GM18873 (cell line): ENCODE results near the gene RILPL1.
"Not testable (repeated sequence)": the region's sequence is repeated elsewhere in the genome, so short reads cannot be mapped to it uniquely, and the experiment has no call there.

ENCODE experiments used
- ATAC-seq: cut with Tn5 transposase; IDR thresholded peaks from one replicate; pipeline ENCODE4 v1.9.1; 2021; ENCODE audit warnings: mild to moderate bottlenecking, moderate library complexity, moderate number of reproducible peaks; ENCODE audit not compliant: unreplicated experiment, low FRiP score

RILPL1 gene, protein sequence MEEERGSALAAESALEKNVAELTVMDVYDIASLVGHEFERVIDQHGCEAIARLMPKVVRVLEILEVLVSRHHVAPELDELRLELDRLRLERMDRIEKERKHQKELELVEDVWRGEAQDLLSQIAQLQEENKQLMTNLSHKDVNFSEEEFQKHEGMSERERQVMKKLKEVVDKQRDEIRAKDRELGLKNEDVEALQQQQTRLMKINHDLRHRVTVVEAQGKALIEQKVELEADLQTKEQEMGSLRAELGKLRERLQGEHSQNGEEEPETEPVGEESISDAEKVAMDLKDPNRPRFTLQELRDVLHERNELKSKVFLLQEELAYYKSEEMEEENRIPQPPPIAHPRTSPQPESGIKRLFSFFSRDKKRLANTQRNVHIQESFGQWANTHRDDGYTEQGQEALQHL

DNA sequence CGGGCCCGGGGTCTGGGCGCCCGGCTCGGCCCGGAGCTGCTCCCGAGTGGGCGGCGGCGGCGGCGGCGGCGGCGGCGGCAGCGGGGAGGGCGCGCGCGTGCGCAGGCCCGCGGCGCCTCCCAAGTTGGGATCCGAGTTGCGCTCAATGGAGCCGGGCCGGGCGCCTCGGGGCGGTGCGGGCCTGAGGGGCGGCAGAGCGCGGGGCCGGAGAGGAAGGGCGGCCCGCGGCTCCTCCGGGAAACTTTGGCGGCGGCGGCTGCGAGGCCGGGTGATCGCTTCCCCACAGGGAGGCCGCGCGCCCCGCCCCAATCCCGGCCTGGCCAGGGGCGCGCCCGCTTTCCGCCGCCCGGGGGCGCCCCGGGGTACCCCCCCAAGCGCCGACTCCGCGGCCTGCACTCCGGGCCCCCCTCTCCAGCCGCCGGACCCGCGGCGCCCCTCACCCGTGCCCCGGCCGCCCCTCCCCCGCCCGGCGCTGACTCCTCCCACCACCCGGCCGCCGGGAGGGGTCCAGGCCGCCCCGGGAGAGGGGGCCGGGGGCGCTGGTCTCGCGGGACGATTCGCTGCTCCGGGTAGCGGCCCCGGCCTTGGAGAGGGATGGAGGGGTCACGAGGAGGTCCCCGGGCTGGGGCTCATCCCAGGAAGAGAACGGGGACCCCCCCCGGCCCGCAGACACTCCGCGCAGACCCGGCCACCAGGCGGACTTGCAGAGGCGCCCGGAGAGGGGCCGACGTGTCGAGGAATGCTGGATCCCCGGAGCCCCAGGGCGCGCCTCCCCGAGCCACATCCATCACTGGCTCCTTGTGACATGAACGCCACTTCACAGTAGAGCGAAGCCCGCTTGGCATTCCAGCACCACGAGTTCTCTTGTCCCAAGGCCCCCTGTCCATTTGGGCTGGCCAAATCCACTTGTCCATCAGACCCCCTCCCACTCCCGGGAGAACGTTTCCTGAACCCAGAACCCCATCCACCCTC lies at the start of gene RILPL1:
Gene RILPL1, minus strand, starts transcription at position 48 of the 972 bp plus-strand sequence. CDS start 237 bp downstream, outside the sequence.
- ATAC-seq, result no peak

DNA sequence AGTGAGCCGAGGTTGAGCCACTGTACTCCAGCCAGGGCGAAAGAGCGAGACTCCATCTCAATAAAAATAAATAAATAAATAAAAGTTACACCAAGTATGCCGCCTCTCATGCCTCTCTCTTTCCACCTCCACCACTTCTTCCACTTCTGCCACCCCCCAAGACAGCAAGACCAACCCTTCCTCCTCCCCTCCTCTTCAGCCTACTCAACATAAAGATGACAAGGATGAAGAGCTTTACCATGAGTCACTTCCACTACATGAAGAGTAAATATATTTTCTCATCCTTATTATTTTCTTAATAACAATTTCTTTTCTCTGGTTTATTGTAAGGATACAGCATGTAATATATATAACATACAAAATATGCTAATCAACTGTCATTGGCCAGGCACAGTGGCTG lies 47.3 kb upstream of the RILPL1 start:
- ATAC-seq, result no peak

DNA sequence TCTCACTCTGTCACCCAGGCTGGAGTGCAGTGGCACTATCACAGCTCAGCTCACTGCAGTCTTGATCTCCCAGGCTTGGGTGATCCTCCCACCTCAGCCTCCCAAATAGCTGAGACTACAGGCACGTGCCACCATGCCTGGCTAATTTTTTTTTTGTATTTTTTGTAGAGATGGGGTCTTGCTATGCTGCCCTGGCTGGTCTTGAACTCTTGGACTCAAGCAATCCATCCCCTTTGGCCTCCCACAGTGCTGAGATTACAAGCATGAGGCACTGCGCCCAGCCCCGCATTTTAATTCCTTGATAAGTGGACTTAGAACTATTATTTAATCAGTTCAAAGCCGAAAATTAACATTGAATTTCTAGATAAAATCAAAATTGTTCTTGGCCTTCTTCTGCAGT lies 45.3 kb upstream of the RILPL1 start:
- not testable (repeated sequence) for ATAC-seq

DNA sequence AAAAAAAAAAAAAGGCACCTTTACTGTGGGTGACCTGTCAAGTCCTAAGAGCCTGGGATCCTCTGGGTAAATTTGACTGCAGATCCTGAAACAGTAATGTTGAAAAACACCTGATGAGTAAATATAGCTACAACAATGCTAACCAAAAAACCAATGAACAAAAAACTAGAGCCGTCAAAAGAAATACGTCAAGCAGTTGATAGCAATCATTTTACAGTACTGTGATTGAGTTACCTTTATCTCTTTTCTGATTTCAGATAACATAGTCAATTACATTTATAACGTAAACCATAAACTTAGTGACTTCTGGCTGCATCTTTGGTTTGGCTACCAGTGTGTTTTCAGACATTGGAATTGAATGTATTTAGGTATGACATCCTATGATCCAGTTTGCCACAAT lies 44.7 kb upstream of the RILPL1 start:
- no peak for ATAC-seq

DNA sequence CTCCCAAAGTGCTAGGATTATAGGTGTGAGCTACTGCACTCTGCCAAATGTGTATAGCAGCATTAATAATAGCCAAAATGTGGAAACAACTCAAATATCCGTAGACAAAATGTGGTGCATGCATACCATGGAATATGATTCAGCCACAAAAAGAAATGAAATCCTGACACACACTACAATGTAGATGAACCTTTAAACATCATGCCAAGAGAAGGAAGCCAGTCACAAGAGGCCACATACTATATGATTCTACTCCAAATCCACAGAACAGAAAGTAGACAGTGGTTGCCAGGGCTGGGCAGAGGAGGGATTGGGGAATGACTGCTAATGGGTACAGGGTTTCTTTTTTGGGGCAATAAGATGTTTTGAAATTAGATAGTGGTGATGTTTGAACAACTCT lies 43.1 kb upstream of the RILPL1 start:
- no peak for ATAC-seq

DNA sequence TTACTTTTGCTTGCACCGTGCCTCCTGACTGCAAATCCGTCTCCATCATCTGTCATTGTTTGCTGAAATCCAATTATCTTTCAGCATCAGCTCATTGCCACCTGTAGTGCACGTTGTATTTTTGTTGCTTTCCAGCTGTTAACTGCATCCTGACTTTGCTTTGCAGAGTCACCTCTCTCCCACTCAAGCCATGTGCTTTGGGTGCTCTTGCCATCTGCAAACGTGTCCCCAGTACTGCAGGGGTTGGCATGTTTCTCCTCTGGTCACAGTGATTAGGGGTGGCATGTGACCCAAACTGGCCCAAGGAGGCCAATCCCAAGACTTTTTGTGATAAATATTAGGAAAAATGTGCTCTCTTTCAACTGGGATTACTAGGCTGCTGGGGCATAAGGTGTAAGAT lies 40.4 kb upstream of the RILPL1 start:
- ATAC-seq, result no peak

DNA sequence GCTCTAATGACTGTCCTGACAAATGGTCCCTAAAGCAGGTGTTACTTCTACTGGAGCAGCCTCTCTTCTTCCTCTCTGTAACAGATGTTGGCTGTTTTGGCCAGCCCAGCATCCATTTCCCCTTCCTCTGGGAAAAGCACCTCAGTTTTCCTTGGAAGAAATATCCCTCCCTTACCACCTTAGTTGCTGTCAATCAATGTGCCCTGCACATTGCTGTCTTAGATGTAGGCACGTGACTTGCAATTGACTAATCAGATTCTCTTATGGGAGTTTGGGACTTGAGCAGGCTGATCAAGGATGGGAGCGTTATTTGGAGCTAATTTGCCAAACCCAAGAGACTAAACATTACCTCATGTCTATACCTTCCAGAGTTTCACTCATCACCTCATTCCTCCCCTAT lies 38.9 kb upstream of the RILPL1 start:
- ATAC-seq, result no peak

DNA sequence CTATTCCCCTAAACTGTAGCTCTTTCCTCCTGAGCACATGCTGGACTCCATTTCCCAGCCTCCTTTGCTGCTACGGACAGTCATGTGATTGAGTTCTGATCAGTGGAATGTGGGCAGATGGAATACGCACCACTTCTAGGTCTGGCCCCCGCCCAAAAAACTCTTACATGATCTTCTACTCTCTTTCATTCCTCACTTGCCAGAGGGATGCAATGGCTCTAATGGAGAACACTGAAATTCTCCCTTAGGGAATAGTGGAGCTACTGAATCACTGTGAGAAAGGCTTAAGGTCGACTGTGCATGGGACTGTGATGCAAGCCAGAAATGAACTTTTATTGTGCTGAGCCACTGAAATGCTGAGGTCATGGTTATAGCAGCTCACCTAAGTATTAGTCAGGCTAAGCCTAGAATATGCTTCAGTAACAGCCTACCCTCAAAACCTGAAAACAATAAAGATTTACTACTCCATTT lies 37.9 kb upstream of the RILPL1 start:
- no peak for ATAC-seq

DNA sequence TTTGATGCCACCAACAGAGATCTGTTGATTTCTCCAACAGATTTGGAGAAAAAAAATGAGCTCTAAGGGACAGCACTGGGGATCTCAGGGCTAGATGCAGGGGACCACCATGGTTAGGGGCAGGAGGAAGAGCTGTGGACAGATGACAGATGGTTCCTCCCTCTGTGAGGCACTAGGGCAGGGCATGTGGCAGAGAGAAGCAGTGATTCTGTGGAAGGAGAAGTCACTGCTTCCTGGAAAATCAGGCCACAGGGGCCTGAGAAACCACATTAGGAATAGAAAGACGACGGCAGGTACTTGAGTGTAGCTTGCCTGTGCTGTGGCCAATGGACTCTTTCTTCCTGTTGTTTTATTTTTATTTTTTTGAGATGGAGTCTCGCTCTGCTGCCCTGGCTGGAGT lies 25.9 kb upstream of the RILPL1 start:
- ATAC-seq, result no peak

DNA sequence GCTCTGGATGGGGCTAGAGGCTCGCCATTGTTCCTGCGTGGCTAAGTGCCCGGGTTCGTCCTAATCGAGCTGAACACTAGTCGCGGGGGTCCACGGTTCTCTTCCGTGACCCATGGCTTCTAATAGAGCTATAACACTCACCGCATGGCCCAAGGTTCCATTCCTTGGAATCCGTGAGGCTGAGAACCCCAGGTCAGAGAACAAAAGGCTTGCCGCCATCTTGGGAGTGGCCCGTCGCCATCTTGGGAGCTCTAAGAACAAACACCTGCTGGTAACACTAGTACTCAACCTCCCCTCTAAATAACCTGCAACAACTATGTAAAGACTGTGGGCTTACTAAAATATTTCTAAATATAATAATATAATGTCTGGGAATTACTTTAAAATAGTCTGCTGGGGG lies 25.0 kb upstream of the RILPL1 start:
- not testable (repeated sequence) for ATAC-seq

DNA sequence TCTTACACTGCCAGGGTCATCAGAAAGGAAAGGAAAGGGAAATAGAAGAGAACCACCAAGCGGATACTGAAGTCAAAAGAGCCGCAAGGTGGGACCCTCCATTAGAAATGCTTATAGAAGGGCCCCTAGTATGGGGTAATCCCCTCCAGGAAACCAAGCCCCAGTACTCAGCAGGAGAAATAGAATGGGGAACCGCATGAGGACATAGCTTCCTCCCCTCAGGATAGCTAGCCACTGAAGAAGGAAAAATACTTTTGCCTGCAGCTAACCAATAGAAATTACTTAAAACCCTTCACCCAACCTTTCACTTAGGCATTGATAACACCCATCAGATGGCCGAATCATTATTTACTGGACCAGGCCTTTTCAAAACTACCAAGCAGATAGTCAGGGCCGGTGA lies 21.3 kb upstream of the RILPL1 start:
- not testable (repeated sequence) for ATAC-seq

DNA sequence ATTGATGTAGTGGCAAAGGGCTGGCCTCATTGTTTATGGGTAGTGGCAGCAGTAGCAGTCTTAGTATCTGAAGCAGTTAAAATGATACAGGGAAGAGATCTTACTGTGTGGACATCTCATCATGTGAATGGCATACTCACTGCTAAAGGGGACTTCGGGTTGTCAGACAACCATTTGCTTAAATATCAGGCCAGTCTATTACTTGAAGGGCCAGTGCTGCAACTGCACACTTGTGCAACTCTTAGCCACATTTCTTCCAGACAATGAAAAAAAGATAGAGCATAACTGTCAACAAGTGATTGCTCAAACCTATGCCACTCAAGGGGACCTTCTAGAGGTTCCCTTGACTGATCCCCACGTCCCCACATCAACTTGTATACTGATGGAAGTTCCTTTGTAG lies 20.6 kb upstream of the RILPL1 start:
- not testable (repeated sequence) for ATAC-seq

DNA sequence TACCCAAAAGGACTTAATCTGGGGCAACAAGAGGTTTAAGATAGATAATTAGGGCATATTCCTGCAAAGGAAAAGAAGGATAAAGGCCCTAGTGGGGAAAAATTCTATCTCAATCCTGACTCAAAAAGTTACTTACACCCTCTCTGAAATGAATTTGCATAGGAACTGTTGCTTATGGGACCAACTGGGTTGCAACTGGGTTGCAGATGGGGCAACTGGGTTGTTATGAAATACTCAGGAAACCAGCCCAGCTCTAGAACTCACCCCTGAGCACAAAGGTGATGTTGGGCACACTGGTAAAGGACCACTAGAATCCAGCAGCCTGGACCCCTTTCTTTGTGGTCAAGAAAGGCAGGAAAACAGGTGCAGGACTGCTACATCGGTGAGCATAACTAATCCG lies 17.2 kb upstream of the RILPL1 start:
- no peak for ATAC-seq

DNA sequence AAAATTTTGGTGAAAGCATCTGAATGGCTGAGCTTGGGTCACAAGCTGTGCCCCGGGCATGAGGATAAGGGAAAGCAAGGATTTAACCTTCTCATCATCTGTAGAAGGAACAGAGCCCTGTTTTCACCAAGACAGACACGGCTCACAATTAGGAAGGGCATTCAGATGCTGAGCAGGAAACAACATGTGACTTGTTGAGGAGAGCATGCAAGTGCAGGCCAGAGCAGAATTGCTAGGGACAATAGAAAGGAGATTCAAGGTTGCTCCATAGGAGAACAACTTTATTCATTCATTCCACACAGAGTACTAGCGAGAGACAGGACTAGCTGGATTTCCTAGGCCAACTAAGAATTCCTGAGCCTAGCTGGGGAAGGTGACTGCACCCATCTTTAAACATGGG lies 14.6 kb upstream of the RILPL1 start:
- ATAC-seq, result no peak

DNA sequence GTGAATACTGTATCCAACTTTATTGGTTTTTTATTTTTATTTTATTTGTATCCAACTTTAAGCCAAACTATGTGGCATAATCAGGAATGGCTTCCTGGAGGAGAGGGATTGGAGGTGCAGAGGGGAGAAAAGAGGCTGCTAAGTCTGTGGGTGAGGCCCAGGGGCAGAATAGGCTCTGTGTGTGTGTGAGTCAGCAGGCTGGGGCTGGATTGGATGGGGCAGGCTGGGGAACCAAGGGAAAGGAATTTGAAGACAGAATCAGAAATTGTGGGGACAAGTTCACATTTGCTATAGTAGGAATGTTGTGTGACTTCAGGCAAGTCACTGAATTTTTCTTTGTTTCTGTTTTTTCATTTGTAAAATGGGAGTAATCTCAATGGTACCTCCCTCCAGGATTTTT lies 12.8 kb upstream of the RILPL1 start:
- ATAC-seq, result no peak

DNA sequence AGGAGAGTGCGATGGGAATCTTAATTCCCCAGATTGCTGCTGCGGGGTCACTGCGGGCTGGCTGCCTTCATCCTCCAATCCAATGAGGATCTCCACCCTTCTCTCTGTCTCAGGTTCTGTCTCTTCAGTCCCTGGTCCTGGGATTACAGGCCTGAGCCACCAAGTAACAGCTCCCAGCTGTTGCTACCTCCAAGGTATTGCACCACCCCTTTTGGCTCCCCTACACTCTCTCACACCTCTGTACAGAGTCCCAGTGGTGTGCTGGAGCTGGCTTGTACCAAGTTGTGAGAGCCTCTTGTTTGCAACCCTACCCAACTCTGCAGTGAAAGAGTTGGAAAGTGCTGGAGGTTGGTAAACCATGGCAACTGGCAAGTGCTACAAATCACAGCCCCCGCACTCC lies 10.0 kb upstream of the RILPL1 start:
- ATAC-seq, result no peak

DNA sequence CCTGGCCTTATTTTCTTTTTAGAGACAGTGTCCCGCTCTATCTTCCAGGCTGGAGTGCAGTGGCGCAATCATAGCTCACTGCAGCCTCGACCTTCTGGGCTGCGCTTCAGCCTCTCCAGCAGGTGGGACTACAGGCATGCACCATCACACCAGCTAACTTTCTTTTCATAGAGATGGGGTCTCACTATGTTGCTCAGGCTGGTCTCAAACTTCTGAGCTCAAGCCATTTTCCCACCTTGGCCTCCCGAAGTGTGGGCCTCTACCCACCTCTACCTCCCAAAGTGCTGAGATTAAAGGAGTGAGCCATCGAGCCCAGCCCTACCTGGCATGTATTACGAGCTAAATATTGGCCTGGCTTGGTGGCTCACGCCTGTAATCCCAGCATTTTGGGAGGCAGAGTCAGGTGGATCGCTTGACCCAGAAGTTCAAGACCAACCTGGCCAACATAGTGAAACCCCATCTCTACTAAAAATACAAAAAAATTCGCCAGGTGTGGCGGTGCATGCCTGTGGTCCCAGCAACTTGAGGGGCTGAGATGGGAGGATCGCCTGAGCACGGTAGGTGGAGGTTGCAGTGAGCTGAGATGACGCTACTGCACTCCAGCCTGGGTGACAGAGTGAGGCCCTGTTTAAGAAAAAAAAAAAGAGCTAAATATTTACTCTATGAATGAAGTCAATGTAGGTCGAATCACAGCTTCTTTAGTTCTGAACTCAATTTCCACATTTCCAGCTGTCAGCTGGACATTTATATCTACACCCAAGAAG lies 7.6 kb upstream of the RILPL1 start:
- ATAC-seq, result no peak

DNA sequence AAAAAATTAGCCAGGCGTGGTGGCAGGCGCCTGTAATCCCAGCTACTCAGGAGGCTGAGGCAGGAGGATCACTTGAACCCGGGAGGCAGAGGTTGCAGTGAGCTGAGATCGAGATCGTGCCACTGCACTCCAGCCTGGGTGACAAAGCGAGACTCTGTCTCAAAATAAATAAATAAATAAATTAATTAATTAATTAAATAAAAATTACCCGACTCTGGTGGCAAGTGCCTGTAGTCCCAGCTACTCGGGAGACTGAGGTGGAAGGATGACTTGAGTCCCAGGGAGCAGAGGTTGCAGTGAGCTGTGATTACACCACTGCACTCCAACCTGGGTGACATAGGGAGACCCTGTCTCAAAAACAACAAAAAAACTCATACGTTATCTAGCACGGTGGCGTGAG lies 2.4 kb upstream of the RILPL1 start:
- ATAC-seq, result not testable (repeated sequence)

DNA sequence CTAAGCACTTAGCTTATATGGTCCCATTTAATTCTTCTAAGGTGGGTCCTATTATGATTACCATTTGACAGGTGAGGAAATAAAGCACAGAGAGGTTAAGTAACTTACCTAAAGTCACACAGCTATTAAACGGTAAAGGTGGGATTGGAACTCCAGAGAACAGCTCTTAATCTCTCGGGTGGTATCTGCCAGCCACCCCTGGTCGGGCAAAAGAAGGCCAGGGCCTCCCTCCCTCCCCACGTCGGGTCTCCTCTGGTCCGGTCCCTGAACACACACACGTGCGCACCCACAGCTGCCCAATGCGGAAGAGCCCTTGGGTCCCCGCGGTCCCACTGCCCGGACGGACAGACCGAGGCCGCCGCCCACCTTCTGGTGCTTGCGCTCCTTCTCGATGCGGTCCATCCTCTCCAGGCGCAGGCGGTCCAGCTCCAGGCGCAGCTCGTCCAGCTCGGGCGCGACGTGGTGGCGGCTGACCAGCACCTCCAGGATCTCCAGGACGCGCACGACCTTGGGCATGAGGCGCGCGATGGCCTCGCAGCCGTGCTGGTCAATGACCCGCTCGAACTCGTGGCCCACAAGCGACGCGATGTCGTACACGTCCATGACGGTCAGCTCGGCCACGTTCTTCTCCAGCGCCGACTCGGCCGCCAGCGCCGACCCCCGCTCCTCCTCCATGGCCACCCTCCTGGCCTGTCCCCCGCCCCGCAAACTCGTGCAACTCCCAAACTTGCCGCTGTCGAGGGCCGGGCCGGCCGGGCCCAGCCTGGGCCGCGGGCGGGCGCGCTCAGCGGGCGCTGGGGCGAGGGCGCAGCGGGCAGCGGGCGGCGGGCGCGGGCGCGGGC lies 490 bp downstream of the RILPL1 start:
- no peak for ATAC-seq

DNA sequence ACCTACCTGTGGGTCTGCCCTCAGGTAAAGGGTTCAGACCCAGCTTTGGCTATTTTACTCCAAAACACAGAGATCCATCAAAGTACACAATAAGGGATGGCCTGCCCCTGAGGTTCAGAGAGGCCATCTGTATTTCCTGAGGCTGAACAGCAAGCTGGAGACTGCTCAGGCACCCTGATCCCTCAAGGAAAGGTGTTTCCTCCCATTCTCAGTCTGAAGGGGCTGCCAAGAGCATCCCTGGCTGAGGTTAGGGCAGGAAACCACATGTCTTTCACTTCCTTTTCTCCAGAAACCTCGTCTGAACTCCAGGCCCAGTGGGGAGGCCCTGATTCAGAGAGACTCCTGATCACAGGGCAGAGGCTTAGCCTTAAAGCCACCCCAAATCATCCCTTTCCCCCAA lies 1.5 kb downstream of the RILPL1 start:
- no peak for ATAC-seq
